Tibial nerve (tissue), 4 donors: ENCODE data around the gene HYI. TPM values are rescaled to one million over a fixed set of nuclear protein-coding genes. Genes with fewer than 3 reads are reported as not detected.

Experiments
- DNase-seq, 2 donors: peaks; one replicate each; pipeline ENCODE4 v3.0.0-alpha.2; 2019; ENCODE audit warnings: low spot score in 2 of 2
- H3K27ac ChIP-seq, 4 donors: fragments of 200-600 bp; sonication (generic) in 3 of 4; one replicate each; pipeline ENCODE4 v1.5.1; 2017 to 2019; ENCODE audit warnings: mild to moderate bottlenecking in 1 of 4
- H3K27me3 ChIP-seq, 2 donors: fragments of 200-600 bp; sonication (generic) in 1 of 2; one replicate each; pipeline versions ENCODE4 v1.5.1 to v1.6.0; 2017 to 2019
- H3K36me3 ChIP-seq, 3 donors: fragments of 200-600 bp; sonication (generic); one replicate each; pipeline ENCODE4 v1.5.1; 2018 to 2019
- H3K4me1 ChIP-seq, 4 donors: fragments of 200-600 bp; sonication (generic) in 3 of 4; one replicate each; pipeline ENCODE4 v1.5.1; 2017 to 2019
- H3K4me3 ChIP-seq, 4 donors: fragments of 200-600 bp; sonication (generic) in 3 of 4; one replicate each; pipeline ENCODE4 v1.5.1; 2017 to 2019; ENCODE audit warnings: mild to moderate bottlenecking in 1 of 4, moderate library complexity in 1 of 4
- H3K9me3 ChIP-seq, 4 donors: fragments of 200-600 bp; sonication (generic) in 3 of 4; one replicate each; pipeline ENCODE4 v1.5.1; 2017 to 2019
- EP300 ChIP-seq, 2 donors: sonication (generic); formaldehyde crosslinking; IDR thresholded peaks; one replicate each; pipeline ENCODE4 v1.6.1; 2017; ENCODE audit warnings: antibody characterized with exemption in 2 of 2, mild to moderate bottlenecking in 1 of 2
- POLR2A ChIP-seq, 2 donors: fragments of 450-650 bp; IDR thresholded peaks; one replicate each; pipeline ENCODE4 v1.6.1; 2017; ENCODE audit warnings: antibody characterized with exemption in 2 of 2, mild to moderate bottlenecking in 2 of 2, moderate library complexity in 2 of 2
- WGBS, 2 donors: methylation state at CpG; one replicate each; pipeline ENCODE4 v1.1.5; 2018; 5-methylcytosine and 5-hydroxymethylcytosine counted together
- total RNA-seq, 4 donors: library from RNA; depleted of rRNA; stranded (reverse); fragments of >200 nt; gene quantifications; one replicate each; pipeline ENCODE4 v1.1.0, GENCODE V29; 2016
- TF ChIP-seq, protein P1 (sequence below), 5 experiments: fragments of 200-600 bp in 3 of 5; fragments of 450-650 bp in 2 of 5; sonication (generic) in 3 of 5; IDR thresholded peaks; one replicate each; pipeline ENCODE4 v1.5.1; 2016 to 2019; ENCODE audit warnings: antibody characterized with exemption in 5 of 5, mild to moderate bottlenecking in 3 of 5, moderate library complexity in 2 of 5

HYI gene
- total RNA-seq, 4 donors from 2014 or later: 69.8 to 144 (median 97.7) TPM

DNA sequence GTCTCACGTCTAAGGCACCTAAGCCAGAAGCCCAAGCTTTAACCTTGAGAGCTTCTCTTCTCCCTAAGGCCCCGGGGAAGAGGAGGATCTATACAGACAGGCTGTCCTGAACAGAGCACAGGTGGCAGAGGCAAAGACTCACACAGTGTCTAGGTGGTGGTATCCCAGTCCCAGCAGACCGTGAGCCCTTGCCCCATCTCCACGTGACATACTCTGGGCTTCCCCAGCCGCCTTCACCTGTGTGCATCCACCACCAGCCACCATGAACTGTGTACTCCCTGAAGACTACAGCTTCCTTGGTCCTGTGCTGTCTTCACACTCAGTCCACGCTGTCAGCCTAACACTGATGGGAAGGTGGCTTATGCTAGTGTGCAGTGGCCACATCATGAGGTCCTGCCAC is 32.3 kb downstream of the HYI start:
- WGBS, 2 donors: 94 to 96% methylated on average over 6 of the region's 6 CpGs
- H3K4me1 ChIP-seq: no peaks in the 10 kb centered on the region
- peaks cover 0 to 100% (median 60%) of the 10 kb centered on the region in 3 donors for H3K36me3 ChIP-seq
- no peaks in the 10 kb centered on the region for H3K9me3 ChIP-seq
- no peaks in the 10 kb centered on the region for H3K27me3 ChIP-seq
- DNase-seq: no peak
- no peak overlapping the region for H3K4me3 ChIP-seq
- no peak overlapping the region for H3K27ac ChIP-seq
- TF ChIP-seq EP300 (IDR thresholded peaks at IDR 0.05) (no peak), POLR2A (IDR thresholded peaks at IDR 0.05) (no peak)
- TF ChIP-seq, protein P1, sequence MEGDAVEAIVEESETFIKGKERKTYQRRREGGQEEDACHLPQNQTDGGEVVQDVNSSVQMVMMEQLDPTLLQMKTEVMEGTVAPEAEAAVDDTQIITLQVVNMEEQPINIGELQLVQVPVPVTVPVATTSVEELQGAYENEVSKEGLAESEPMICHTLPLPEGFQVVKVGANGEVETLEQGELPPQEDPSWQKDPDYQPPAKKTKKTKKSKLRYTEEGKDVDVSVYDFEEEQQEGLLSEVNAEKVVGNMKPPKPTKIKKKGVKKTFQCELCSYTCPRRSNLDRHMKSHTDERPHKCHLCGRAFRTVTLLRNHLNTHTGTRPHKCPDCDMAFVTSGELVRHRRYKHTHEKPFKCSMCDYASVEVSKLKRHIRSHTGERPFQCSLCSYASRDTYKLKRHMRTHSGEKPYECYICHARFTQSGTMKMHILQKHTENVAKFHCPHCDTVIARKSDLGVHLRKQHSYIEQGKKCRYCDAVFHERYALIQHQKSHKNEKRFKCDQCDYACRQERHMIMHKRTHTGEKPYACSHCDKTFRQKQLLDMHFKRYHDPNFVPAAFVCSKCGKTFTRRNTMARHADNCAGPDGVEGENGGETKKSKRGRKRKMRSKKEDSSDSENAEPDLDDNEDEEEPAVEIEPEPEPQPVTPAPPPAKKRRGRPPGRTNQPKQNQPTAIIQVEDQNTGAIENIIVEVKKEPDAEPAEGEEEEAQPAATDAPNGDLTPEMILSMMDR (IDR thresholded peaks at IDR 0.05): no peak

DNA sequence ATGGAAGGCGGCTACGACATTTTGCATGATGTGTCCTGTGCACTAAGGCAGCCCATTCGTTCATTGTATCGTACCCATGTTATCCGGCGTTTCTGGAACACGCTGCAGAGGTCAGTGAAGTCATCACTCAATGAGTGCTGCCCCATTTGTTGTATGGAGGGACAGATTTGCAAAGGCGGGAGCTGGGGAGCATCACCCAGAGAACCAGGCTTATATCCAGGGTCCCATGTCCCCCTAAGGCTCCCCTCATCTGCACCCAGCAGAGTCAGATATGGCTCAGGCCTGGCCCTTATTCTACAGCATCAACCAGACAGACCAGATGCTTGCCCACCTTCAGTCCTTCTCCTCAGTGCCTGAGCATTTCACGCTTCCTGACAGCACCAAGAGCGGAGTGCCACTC is 32.9 kb downstream of the HYI start:
- 97% methylated on average over 10 of the region's 10 CpGs for WGBS, 2 donors
- Histone ChIP-seq H3K27ac (no peak overlapping the region), H3K27me3 (no peaks in the 10 kb centered on the region), H3K4me1 (no peaks in the 10 kb centered on the region), H3K4me3 (no peak overlapping the region), H3K9me3 (no peaks in the 10 kb centered on the region), H3K36me3 (peaks cover 0 to 100% (median 55%) of the 10 kb centered on the region in 3 donors)
- DNase-seq: no peak
- TF ChIP-seq EP300 (IDR thresholded peaks at IDR 0.05): no peak
- TF ChIP-seq POLR2A (IDR thresholded peaks at IDR 0.05): no peak
- TF ChIP-seq, protein P1 (IDR thresholded peaks at IDR 0.05): no peak

DNA sequence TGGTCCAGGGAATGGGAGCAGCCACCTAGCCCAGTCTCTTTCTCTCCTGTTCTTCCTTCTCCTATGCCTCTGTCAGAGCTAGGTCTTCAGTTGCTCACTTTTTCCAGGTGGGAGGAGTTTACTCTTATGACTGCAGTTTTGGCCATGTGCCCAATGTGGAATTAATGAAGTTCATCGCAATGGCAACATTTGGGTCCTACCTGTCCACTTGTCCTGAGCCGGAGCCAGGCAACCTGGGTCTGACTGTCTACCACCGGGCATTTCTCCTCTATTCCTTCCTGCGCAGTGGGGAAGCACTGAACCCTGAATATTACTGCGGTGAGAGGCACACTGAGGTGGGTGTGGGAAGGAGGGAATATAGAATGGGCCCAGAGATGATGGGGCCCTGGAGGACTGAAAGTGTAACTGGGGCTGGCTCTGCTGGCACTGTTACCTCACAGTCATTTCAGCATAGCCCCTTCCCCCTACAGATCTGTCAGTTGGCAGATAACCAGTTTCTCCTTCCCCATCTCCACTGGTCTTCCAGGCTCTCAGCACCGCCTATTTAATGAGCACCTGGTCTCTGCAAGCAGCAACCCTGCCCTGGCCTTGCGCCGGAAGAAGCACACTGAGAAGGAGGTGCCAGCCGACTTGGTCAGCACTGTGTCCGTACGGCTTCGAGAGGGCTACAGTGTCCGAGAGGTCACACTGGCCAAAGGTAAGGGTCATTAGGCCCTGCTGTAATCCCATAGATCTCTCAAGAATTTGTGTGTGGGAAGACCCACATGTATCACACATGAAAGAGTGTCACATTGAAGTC is 33.9 kb downstream of the HYI start:
- Histone ChIP-seq H3K36me3 (peaks cover 0 to 100% (median 44%) of the 10 kb centered on the region in 3 donors), H3K4me3 (no peak overlapping the region), H3K27me3 (no peaks in the 10 kb centered on the region), H3K9me3 (no peaks in the 10 kb centered on the region), H3K27ac (no peak overlapping the region), H3K4me1 (no peaks in the 10 kb centered on the region)
- no peak for TF ChIP-seq POLR2A (IDR thresholded peaks at IDR 0.05)
- TF ChIP-seq, protein P1 (IDR thresholded peaks at IDR 0.05): no peak
- TF ChIP-seq EP300 (IDR thresholded peaks at IDR 0.05): no peak
- WGBS, 2 donors: 92 to 96% methylated on average over 13 of the region's 13 CpGs
- DNase-seq: no peak

DNA sequence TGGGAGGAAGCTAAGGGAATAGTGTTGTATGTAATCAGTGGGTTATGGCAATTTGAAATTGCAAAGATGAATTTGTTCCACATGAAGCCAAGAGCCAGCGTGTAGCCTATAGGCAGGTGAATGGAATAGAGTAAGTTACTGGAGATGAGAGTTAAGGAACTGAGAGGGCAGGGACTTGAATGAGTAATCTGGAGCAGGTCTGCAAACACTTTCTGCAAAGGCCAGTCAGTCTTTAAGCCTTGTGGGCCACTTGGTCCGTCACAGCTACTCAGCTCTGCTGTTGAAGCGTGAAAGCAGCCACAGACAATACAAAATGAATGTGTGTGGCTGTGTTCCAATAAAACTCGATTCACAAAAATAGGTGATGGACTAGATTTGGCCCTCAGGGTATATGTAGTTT is 34.9 kb downstream of the HYI start:
- TF ChIP-seq, protein P1 (IDR thresholded peaks at IDR 0.05): no peak
- no peak for TF ChIP-seq POLR2A (IDR thresholded peaks at IDR 0.05)
- no peak for TF ChIP-seq EP300 (IDR thresholded peaks at IDR 0.05)
- H3K4me3 ChIP-seq: no peak overlapping the region
- WGBS, 2 donors: 89 to 90% methylated on average over 4 of the region's 4 CpGs
- H3K4me1 ChIP-seq: no peaks in the 10 kb centered on the region
- no peaks in the 10 kb centered on the region for H3K9me3 ChIP-seq
- peaks cover 0 to 91% (median 36%) of the 10 kb centered on the region in 3 donors for H3K36me3 ChIP-seq
- H3K27me3 ChIP-seq: no peaks in the 10 kb centered on the region
- H3K27ac ChIP-seq: no peak overlapping the region
- DNase-seq: no peak

DNA sequence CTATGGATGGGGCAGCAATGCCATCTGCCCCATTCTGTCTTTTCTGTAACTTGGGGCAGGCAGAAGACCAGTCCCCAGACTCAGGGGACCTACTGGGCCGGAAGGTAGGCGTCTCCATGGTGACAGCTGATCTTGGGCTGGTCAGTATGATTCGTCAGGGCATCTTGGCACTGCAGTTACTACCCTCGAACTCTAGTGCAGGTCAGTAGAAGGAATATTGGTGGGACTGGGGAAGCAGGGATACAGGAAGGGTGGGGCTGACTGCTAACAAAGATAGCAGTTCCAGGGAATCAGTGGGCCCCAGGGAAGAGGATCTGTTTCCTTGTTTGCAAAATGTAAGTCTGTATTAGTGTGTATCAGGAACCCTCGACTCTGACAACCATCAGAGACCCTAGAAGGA is 37.8 kb downstream of the HYI start:
- Histone ChIP-seq H3K4me3 (no peak overlapping the region), H3K4me1 (no peaks in the 10 kb centered on the region), H3K9me3 (no peaks in the 10 kb centered on the region), H3K36me3 (peaks cover 0 to 71% (median 13%) of the 10 kb centered on the region in 3 donors), H3K27ac (no peak overlapping the region), H3K27me3 (no peaks in the 10 kb centered on the region)
- TF ChIP-seq POLR2A (IDR thresholded peaks at IDR 0.05): no peak
- no peak for TF ChIP-seq EP300 (IDR thresholded peaks at IDR 0.05)
- TF ChIP-seq, protein P1 (IDR thresholded peaks at IDR 0.05): no peak
- WGBS, 2 donors: 63 to 78% methylated on average over 5 of the region's 5 CpGs
- DNase-seq: no peak
